Astrocyte of the spinal cord (primary cell): ENCODE measurements around the gene DIP2B.

ENCODE experiments used
- DNase-seq: peaks from one replicate; pipeline ENCODE4 v3.0.0; 2011; ENCODE audit warnings: low read depth, low spot score
- H3K4me3 ChIP-seq: 2 replicates; pipeline ENCODE4 v1.5.1; 2011; ENCODE audit warnings: low read depth, mild to moderate bottlenecking, low read length, moderate library complexity
- in situ Hi-C: cut with HindIII; loops from 2 replicates; pipeline ENCODE4 v1.10.0; 2017; ENCODE audit warnings: low sequenced_read_pairs
- TF ChIP-seq, protein P1 (sequence below): IDR thresholded peaks from 2 replicates; pipeline ENCODE4 v1.5.1; 2012; ENCODE audit warnings: low read depth, mild to moderate bottlenecking, low read length, inconsistent platforms

The DIP2B gene

GRCh38 chr12:50686406-50686805, 181.6 kb downstream of the DIP2B start:
- TF ChIP-seq, protein P1, sequence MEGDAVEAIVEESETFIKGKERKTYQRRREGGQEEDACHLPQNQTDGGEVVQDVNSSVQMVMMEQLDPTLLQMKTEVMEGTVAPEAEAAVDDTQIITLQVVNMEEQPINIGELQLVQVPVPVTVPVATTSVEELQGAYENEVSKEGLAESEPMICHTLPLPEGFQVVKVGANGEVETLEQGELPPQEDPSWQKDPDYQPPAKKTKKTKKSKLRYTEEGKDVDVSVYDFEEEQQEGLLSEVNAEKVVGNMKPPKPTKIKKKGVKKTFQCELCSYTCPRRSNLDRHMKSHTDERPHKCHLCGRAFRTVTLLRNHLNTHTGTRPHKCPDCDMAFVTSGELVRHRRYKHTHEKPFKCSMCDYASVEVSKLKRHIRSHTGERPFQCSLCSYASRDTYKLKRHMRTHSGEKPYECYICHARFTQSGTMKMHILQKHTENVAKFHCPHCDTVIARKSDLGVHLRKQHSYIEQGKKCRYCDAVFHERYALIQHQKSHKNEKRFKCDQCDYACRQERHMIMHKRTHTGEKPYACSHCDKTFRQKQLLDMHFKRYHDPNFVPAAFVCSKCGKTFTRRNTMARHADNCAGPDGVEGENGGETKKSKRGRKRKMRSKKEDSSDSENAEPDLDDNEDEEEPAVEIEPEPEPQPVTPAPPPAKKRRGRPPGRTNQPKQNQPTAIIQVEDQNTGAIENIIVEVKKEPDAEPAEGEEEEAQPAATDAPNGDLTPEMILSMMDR = no peak
- DNase-seq = no peak
- no peak overlapping the region for H3K4me3 ChIP-seq
- in situ Hi-C loops = no loop called here

DNA sequence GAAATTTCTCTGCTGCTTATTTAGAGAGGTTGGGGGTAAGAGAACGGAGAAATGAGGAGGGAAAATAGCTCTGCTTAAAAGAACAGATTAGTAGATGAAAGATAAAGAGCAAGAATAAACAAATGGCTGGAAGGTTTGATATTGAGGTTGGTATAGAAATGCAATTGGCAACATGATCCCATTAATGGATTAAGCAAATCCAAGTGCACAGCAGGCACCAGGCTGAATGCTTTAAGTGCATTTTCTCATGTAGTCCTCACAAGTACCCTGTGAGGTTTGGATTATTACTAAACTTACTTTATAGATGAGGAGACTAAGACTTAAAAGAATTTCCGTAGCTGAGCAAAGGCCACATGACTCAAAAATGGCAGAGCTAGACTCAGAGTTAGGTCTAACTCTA, 182.2 kb downstream of the DIP2B start:
- TF ChIP-seq, protein P1 = no peak
- in situ Hi-C loops = no loop called here
- no peak for DNase-seq
- H3K4me3 ChIP-seq = no peak overlapping the region

- no peak overlapping the region for H3K4me3 ChIP-seq
- TF ChIP-seq, protein P1 = no peak
- no peak for DNase-seq
- in situ Hi-C loops = no loop called here
Observed at GRCh38 chr12:50689437-50689836, 184.7 kb downstream of the DIP2B start.

- H3K4me3 ChIP-seq = no peak overlapping the region
- in situ Hi-C loops = no loop called here
- TF ChIP-seq, protein P1 = no peak
- peak; percentile 7 for DNase-seq
Observed at GRCh38 chr12:50690925-50691324, 186.1 kb downstream of the DIP2B start.

DNA sequence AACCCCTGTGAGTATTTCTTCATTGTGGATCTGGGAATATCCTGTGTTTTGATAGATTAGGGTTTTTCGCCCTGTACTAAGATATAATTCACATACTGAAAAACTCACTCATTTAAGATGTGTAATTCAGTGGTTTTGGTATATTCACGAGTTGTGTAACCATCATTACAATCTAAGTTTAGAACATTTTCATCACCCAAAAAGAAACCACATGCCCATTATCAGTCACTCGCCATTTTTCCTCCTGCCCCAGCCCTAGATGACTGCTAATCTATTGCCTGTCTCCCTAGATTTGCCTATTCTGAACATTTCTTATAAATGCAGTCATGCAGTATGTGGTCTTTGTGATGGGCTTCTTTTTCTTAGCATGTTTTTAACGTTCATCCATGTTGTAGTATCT, 191.2 kb downstream of the DIP2B start:
- no peak overlapping the region for H3K4me3 ChIP-seq
- in situ Hi-C loops = no loop called here
- TF ChIP-seq, protein P1 = no peak
- DNase-seq = no peak

GRCh38 chr12:50696931-50697330, 192.1 kb downstream of the DIP2B start:
- in situ Hi-C loops = no loop called here

DNA sequence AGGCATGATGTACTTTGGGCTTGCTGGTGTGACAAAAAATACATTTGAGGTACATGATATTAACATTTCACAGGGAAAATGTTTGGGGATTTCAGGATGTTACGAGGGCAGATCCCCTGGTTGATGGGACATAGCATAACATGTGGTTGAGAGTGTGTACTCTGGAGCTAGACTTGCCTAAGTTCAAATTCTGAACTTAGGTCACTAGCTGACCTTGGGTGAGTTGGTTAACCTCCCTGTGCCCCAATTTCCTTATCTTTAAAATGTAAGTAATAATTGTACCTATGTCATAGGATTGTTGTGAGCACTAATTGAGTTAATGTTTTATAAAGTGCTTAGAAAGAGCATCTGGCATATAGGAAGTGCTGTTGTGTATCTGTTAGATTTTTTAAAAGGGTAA, 194.4 kb downstream of the DIP2B start:
- no peak overlapping the region for H3K4me3 ChIP-seq
- no peak for DNase-seq
- TF ChIP-seq, protein P1 = no peak
- in situ Hi-C loops = no loop called here

More at GRCh38 chr12:50696931-50697330, 192.1 kb downstream of the DIP2B start:
- DNase-seq = no peak
- no peak overlapping the region for H3K4me3 ChIP-seq
- TF ChIP-seq, protein P1 = no peak
